GM08714 (cell line): ENCODE data around the gene PTOV1.
A peak's percentile ranks its signal among the peaks of the same experiment; 100 is the strongest.

Source experiments
- H3K4me3 ChIP-seq: fragments of 200-500 bp; sonication (Bioruptor generic); 2 replicates; pipeline ENCODE4 v1.5.1; 2014; ENCODE audit warnings: mild to moderate bottlenecking, low read length, inconsistent platforms
- ZNF274 ChIP-seq: IDR thresholded peaks from 2 replicates; pipeline ENCODE4 v1.6.1; 2012; ENCODE audit warnings: mild to moderate bottlenecking, low read depth, low read length

The PTOV1 gene

DNA sequence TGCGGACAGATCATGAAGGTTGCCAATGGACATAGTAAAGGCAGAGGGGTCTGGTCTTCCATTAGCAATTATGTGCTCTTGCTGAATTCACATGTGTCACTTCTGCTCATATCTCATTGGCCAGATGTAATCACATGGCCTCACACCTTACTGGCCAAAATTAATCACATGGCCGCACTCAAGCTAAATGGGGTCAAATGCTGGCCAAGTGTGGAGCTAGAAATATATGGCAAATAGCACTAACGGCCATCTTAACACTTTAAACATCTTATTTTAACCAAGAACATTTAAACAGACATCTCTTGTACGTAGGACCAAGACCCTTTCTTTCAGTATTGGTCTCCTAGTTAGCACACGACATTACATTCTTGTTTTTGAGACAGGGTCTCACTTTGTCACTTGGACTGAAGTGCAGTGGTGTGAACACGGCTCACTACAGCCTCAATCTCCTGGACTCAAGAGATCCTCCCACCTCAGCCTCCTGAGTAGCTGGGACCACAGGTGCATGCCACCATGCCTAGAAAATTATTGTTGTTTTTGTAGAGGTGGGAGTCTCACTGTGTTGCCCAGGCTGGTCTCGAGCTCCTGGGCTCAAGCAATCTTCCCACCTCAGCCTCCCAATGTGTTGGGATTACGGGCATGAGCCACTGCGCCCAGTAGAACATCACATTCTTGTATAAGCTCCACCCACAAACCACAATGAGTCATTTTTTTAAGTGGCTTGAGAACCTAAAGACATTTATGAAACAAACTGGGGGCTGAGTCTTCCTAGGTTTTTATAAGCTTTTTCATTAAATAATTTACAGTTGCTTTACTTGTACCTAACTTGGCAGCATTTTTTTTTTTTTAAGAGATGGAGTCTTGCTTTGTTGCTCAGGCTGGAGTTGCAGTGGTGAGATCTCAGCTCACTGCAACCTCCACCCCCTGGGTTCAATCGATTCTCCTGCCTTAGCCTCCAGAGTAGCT lies 2.9 kb upstream of the PTOV1 start:
- H3K4me3 ChIP-seq = no peak overlapping the region
- no peak for TF ChIP-seq ZNF274

DNA sequence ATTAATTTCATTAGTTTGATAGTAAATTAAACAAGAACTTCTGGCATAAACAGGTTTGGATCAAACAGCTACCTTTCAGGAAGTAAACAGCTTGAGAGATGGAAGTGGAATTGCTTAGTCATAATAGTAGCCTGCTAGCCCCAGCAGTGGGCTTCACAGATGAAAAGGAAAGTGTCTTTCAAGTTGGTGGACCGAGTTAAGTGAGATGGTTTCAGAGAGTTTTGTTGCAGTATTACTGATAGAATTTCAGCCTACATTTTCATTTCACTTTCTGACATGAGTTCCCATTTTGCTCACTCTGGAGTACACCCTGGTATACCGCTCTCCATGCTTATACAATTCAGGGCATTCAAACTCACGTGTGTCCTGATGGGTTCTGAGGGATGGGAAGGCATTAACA lies 2.0 kb upstream of the PTOV1 start:
- no peak for TF ChIP-seq ZNF274

DNA sequence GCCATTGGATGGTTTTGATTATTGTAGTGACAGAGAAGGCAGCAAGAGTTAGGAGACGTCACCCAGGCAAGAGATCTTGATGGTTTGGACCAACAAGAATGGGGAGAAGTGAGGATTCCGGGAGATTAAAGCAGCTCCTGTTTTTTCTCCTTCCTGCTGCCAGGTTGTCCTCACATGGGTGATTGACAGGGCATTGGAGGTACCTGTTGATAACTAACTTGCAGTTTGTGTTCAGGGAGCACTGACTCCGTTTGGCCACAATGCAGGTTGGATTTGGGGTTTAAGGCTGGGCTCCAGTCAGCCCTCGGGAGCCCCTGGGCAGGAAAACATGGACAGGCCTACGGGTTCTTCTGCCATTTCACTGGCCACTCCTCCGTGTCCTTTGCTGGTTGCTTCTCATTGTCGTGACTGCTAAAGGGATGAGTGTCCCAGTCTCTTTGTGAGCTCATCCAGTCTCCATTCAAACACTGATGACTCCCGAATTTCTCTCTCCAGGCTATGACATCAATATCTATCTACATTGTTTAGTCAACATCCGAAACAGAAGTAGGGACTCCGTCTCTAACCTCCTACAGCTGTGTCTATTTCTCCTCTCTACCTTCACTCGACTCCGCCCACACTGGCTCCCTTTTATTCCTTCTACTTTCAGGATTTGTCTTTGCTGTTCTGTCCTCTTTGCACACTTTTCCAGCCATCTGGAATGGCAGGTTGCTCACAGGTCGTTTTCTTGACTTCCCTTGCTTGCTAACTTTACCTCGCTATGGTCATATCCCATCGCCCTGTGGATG lies 1.3 kb upstream of the PTOV1 start:
- TF ChIP-seq ZNF274 = no peak
- peak overlapping the region; percentile 64; the same call in 1 of the 2 replicates for H3K4me3 ChIP-seq

More for the DNA sequence above, 2.0 kb upstream of the PTOV1 start:
- no peak overlapping the region for H3K4me3 ChIP-seq

- TF ChIP-seq ZNF274 = no peak
- H3K4me3 ChIP-seq = peak overlapping the region; percentile 64
Measured at GRCh38 chr19:49850221-49850486, 805 bp upstream of the PTOV1 start.

DNA sequence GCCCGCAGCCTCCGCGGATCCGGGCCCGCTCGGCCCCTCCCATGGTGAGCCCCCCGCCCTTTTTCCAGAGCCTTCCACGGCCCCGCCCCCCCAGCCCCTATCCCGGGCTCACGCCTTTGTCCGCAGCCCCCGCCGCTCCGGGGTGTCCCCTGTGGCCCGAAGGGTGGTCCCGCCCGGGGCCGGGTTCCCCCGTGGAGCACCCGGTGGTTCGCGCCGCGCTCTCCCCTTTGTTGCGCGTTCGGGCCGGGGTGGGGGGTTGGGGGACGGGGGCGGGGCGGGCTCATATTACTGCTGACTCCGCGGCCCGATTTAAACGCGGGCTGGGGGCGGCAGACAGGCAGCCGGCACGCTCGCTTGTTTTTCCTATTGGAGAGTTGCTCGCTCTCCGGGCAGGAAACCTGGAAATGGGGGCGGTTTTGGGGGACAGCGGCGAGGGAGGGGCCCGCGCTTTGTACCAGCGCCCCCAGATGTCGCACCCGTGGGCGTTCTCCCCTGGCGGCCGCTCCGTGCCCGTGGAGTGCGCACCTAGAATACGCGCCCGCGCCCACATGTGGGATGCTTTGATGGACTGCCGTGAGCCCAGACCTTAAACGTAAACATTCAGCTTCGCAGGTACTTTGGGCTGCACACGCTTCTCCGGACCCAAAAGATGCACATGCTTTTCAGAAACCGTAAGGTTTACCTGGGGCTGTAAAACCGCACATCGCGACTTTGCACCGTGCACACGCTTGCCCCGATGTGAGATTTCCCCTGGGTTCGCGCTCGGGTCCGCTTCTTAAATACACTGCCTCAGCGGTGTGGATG lies 699 bp downstream of the PTOV1 start:
- peak overlapping the region; percentile 64 for H3K4me3 ChIP-seq
- TF ChIP-seq ZNF274 = no peak

DNA sequence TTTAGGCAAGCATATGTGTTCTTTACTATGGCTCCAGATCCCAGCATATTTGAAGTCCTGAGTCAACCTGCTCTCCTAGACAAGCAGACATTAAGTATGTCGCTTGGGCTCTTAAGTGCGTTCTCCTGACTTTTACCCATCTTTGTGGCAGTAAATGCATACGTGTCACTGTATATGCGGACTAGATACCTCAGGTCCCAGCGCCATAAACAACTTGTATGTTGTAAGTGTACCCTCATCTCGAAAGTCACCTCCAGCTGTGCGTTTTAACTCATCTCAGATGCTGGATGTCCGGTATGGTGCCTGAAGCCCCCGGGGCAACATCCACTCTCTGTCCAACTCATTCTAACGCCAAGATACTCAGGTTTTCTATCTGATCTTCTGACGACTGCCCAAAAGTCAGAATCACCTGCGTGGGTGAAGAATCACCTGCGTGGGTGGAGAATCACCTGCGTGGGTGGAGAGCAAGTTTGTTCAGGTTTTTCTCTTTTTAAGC lies 1.7 kb downstream of the PTOV1 start:
- H3K4me3 ChIP-seq = no peak overlapping the region; the same call in 1 of the 2 replicates
- no peak for TF ChIP-seq ZNF274

GRCh38 chr19:49853852-49854377 lies 3.0 kb downstream of the PTOV1 start:
- no peak for TF ChIP-seq ZNF274
- no peak overlapping the region for H3K4me3 ChIP-seq

GRCh38 chr19:49854378-49855263 lies 3.7 kb downstream of the PTOV1 start:
- H3K4me3 ChIP-seq = no peak overlapping the region
- no peak for TF ChIP-seq ZNF274

DNA sequence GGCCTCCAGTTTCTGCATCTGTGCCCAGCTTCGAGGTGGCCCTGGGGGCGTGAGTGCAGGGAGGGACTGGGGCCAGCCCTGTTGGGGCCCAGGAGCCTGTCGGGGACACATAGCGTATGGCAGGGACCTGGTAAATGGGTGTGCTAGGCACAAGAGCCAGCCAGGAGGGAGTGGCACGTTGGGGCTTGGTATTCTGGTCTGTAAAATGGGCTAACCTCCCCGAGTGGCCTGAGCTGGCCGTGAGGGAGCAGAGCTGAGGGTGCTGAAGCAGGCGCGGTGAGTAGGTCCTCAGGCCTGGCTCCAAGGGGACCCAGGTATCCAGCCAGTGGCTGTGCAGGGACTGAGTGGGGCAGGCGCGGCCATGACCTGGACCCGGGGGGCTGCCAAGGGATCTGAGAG lies 4.3 kb downstream of the PTOV1 start:
- no peak overlapping the region for H3K4me3 ChIP-seq
- no peak for TF ChIP-seq ZNF274

DNA sequence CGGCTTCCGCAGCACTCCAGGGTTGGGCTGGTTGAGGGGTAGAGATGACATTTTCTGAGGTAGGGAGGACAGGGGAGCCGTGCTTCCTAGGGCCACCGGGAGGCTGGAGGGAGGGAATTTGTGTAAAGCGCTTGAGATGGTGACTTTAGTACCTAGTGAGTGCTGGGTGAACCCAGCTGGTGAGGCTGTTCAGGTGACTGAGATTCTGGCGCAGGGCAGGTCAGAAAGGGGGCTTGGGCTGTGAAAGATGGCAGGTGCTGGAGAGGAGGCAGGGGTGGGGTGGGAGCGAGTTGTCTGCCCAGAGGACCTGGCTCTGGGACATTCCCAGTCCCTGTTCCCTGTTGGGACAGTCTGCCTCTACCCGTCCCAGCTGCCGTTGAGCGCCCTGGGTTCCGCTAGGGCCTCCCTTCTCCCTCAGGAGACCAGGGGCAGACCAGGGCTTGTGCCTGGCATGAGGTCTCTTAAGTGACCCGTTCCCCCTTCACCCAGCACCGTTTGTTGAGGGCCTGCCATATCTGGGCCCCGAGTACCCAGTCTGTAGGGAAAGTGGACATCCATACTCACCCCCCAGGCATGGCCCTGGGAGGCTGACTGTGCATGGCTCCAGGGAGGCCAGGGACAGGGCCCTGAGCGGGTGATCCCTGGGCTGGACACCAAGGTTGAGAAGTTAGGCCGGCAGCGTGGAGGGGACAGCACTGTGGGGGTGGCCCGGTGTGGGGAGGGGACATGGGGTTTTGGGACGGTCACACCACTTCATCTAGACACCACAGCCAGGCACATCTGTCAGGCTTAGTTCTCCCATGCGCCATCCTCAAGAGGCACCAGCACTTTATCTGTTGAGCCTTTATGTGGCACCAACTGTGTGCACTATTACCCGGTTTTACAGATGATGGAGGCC lies 5.0 kb downstream of the PTOV1 start:
- no peak for TF ChIP-seq ZNF274
- H3K4me3 ChIP-seq = no peak overlapping the region

DNA sequence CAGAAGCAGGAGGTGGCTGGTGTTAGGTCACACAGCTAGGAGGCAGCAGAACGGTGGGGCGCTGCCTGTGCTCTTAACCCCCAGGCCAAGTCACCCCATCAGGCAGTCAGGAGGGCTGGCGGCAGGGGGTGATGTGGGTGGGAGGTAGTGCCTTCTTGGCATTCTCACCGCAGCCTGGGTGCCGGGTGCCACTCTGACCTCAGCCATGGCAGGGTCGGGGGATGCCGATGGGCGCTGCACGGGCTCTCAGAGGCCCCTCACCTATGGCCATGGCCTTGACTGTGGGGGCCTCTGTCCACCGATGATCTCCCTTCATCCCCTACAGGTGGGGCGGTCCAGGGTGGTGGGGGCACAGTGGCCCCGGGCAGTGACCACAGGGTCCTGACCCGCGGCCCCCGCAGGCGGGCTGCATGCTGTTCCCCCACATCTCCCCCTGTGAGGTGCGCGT lies 5.6 kb downstream of the PTOV1 start:
- TF ChIP-seq ZNF274 = no peak
- H3K4me3 ChIP-seq = no peak overlapping the region

DNA sequence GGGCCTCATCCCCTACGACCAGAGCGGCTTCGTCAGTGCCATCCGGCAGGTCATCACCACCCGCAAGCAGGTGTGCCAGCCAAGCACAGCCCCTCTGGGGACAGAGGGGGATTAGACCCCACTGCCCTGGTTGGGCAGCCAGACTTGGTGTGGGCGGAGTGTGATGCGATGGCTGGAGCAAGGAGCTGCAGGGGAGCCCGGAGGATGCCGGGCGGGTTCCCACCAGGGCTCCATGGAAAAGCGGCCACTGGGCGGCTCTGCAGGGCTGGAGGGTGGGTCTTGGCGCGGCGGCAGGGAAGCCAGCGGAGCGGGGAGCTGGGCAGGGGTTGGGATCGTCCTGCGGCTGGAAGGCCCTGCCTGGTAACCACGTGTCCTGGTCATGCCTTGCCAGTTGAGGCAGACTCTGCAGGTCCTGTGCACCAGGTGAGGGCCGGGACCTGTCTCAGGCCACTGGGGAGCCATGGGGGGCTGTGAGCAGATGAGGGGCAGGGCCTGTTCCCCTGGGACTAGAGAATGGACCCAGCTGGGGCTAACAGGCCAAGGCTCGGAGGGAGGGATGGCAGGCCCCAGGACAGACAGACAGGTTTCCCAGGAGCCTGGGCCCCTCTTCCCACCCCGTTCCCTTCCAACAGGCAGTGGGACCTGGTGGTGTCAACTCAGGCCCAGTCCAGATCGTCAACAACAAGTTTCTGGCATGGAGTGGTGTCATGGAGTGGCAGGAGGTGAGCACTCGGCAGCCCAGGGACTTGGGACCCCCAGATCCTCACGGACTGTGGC lies 6.3 kb downstream of the PTOV1 start:
- TF ChIP-seq ZNF274 = no peak
- no peak overlapping the region for H3K4me3 ChIP-seq
